Subcutaneous adipose tissue (tissue), 4 donors: Measurements from ENCODE around the gene ATP1A2. TPM values are rescaled to one million over a fixed set of nuclear protein-coding genes. Genes with fewer than 3 reads are reported as not detected.

Source experiments
- total RNA-seq, 4 donors: library from RNA; depleted of rRNA; stranded (reverse); fragments of >200 nt; gene quantifications; one replicate each; pipeline ENCODE4 v1.1.0, GENCODE V29; 2016
- TF ChIP-seq, protein P1 (sequence below): fragments of 450-650 bp; IDR thresholded peaks from one replicate; pipeline ENCODE4 v1.5.1; 2016; ENCODE audit warnings: low read depth, mild to moderate bottlenecking, control low read depth, antibody characterized with exemption, moderate library complexity

The ATP1A2 gene
- total RNA-seq, 4 donors from 2014 or later: 13.4 to 150 (median 88.9) TPM

DNA sequence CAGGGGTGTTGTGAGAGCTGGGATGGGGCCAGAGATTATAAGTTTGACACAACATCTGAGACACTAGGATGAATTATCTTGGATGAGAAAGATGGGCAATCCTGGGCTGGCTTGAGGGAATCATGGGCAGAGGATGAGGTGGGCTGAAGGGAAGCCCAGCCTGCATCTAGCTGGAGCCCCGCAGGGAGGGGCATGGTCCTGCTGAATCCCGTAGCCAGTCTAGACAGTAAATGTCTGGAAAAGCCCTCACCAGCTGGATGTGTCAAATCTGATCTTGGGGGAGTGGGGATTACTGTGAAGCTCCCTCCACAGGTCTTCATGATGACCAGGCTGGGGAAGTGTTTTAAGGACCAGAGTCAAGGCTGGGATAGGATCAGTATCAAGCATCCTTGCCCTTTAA, 71.2 kb downstream of the ATP1A2 start:
- TF ChIP-seq, protein P1, sequence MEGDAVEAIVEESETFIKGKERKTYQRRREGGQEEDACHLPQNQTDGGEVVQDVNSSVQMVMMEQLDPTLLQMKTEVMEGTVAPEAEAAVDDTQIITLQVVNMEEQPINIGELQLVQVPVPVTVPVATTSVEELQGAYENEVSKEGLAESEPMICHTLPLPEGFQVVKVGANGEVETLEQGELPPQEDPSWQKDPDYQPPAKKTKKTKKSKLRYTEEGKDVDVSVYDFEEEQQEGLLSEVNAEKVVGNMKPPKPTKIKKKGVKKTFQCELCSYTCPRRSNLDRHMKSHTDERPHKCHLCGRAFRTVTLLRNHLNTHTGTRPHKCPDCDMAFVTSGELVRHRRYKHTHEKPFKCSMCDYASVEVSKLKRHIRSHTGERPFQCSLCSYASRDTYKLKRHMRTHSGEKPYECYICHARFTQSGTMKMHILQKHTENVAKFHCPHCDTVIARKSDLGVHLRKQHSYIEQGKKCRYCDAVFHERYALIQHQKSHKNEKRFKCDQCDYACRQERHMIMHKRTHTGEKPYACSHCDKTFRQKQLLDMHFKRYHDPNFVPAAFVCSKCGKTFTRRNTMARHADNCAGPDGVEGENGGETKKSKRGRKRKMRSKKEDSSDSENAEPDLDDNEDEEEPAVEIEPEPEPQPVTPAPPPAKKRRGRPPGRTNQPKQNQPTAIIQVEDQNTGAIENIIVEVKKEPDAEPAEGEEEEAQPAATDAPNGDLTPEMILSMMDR: no peak

DNA sequence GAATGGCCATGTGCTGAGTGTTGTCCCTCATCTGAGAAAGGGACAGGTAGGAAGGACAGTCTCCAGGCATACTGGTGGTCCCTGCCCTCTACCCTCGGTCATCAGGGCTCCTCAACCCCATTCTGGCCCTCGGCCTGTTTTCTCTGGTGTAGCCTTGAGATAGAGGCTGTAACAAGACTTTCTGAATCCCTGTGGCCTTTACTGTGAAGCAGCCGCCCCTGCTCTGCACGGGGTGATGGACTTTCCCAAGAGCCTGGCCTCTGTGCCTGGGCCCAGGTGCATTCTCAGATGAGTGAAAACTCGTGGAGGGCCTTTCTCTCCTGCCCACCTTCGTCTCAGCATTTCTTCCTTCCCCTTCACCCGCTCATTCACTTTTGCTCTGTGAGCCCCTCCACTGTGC, 71.8 kb downstream of the ATP1A2 start:
- TF ChIP-seq, protein P1: no peak

DNA sequence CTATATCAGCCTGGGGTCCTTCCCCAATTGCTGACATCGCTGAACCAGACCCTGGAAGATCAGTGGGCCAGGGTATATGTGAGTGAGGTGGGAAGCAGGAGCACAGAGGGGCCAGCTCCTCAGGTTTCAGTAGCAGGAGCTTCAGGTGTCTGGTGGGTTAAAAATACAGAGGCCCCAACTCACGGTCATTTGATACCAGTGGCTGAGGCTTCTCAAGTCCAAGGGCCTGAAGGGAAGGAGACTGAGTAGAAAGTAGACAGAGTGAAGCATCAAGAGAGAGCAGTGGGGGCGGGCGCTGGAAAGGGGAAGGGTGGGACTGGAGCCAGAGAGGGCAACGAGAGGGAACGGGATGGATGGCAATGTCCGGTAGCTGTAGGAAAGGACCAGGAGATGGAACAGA, 72.8 kb downstream of the ATP1A2 start:
- TF ChIP-seq, protein P1: no peak

DNA sequence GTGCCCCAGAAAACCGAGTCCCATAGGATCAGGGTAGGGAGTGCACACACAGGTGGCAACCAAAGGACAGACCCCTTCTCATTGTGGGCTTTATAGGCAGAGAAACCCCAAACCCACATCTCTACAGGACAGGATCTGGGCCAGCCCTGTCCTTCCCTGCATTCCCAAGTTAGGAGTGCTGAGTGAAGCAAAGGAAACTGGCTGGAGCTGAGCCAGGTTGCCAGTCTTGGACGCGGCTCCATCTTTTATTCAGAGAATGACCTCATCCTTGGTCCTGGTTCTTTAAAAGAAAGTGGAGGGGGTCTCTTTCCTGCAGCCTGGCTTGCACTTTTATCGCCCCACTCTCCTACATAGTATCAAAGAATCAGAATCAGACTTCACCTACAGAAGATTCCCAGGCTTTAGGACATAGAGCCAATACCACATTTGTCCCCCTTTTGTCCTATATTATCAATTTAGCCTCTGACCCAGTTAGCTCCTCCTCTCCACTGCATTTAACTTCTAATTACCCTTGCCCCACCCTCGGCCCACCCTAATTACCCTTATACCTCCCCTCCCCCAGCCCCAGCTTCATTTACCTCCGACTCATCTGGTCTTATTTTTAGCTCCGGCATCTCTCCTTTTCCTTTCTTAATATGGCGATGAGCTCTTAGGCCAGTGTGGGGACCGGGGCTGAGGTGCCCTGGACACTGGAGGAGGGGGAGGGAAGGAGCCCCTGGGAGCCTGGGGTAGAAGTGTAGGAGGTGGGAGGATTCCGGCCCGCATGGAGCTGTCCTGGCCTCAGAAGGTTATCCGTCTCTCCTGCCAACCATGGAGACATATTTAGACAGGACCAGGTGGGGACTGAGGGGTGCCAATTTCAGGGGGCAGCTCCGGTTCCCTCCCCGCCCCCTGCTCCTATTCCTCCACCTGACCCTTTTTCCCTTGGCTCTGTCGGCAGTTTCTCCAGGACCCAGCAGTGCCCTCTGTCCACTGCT, 74.4 kb downstream of the ATP1A2 start, which contains the start of gene CASQ1:
TSS of gene CASQ1 (plus strand) at position 927 of the 977 bp plus-strand sequence. CDS start 177 bp downstream, outside the sequence.
- TF ChIP-seq, protein P1: no peak

DNA sequence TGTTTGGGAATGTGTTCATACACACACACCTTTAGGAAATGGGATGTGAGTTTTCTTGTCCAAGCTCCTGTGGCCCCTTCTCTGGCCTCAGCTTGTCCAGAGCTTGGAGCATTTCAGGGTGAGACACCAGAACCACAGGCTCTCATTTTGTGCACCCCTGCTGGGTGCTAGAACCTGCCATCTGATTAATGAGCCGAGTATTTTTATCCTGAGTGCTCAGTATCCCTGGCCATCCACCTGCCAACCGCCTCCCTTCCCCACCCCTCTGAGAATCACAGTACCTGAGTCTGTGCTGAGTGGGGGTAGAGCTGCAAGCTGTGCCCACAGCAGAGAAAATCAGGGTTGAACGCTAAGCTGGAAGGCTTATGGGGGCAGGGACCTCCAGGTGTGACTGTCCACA, 76.2 kb downstream of the ATP1A2 start:
- TF ChIP-seq, protein P1: no peak

DNA sequence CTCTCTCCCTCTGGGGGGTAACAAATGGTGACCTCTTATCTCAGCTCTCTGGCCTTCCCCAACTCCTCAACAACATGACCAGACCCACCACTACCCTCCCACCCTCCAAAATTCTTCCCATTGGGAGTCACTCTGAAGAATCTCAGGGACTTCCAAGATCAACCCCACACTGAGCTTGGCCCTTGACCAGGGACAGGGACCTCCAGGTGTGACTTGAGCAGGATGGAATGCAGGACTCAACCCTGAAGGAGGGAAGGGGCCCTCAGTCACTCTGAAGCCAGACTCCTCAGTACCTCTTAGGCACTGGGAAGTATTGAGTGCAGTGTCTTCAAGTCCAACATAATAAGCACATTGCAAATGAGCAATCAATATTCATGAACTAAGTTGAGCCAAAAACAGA, 76.7 kb downstream of the ATP1A2 start:
- TF ChIP-seq, protein P1: no peak

Other genes with a start within 250 kb of the ATP1A2 start
- 1 to 10 TPM in 1 of 4 donors, under 1 TPM in 1, not detected in 2; 0.85 to 1.3 TPM for gene CFAP45, start 215.6 kb upstream of the ATP1A2 start, total RNA-seq
- 100 to 1,000 TPM; 128 to 237 (median 179) TPM for gene TAGLN2, start 190.3 kb upstream of the ATP1A2 start, total RNA-seq
- under 1 TPM in 2 of 4 donors, not detected in 2; 0.17 to 0.33 TPM for gene IGSF9, start 170.1 kb upstream of the ATP1A2 start, total RNA-seq
- 10 to 100 TPM in 1 of 4 donors, 1 to 10 TPM in 1, under 1 TPM in 1, not detected in 1; 0.66 to 16.5 (median 3.6) TPM for gene SLAMF9, start 161.5 kb upstream of the ATP1A2 start, total RNA-seq
- gene PIGM, start 83.8 kb upstream of the ATP1A2 start, total RNA-seq: 1 to 10 TPM; 4.2 to 7.3 (median 4.3) TPM
- gene KCNJ10, start 45.6 kb upstream of the ATP1A2 start, total RNA-seq: not detected
- not detected for gene KCNJ9, start 34.2 kb upstream of the ATP1A2 start, total RNA-seq
- gene IGSF8, start 17.1 kb upstream of the ATP1A2 start, total RNA-seq: 10 to 100 TPM in 3 of 4 donors, 1 to 10 TPM in 1; 6.4 to 28.8 (median 18.7) TPM
- under 1 TPM in 1 of 4 donors, not detected in 3; 0.22 TPM for gene ATP1A4, start 35.8 kb downstream of the ATP1A2 start, total RNA-seq
- under 1 TPM in 2 of 4 donors, not detected in 2; 0.44 to 0.75 TPM for gene CASQ1, start 74.8 kb downstream of the ATP1A2 start, total RNA-seq
- gene PEA15, start 89.6 kb downstream of the ATP1A2 start, total RNA-seq: 100 to 1,000 TPM in 3 of 4 donors, 10 to 100 TPM in 1; 89.7 to 144 (median 124) TPM
- gene DCAF8, start 146.8 kb downstream of the ATP1A2 start, total RNA-seq: 100 to 1,000 TPM; 103 to 198 (median 154) TPM
- 100 to 1,000 TPM; 134 to 201 (median 144) TPM for gene PEX19, start 169.4 kb downstream of the ATP1A2 start, total RNA-seq
- 100 to 1,000 TPM; 140 to 186 (median 150) TPM for gene COPA, start 227.5 kb downstream of the ATP1A2 start, total RNA-seq
- 100 to 1,000 TPM in 1 of 4 donors, 10 to 100 TPM in 3; 78.7 to 113 (median 88.8) TPM for gene NCSTN, start 227.6 kb downstream of the ATP1A2 start, total RNA-seq